Measurements from ENCODE around the gene SACM1L. TPM values are rescaled to one million over a fixed set of nuclear protein-coding genes. Genes with fewer than 3 reads are reported as not detected.

Gene SACM1L
- total and polyA plus RNA-seq, 2 of the 13 experiments (the other 11 are each of a cell fraction or from before 2014, with no cell fraction given): 15.1 to 27.8 TPM

DNA sequence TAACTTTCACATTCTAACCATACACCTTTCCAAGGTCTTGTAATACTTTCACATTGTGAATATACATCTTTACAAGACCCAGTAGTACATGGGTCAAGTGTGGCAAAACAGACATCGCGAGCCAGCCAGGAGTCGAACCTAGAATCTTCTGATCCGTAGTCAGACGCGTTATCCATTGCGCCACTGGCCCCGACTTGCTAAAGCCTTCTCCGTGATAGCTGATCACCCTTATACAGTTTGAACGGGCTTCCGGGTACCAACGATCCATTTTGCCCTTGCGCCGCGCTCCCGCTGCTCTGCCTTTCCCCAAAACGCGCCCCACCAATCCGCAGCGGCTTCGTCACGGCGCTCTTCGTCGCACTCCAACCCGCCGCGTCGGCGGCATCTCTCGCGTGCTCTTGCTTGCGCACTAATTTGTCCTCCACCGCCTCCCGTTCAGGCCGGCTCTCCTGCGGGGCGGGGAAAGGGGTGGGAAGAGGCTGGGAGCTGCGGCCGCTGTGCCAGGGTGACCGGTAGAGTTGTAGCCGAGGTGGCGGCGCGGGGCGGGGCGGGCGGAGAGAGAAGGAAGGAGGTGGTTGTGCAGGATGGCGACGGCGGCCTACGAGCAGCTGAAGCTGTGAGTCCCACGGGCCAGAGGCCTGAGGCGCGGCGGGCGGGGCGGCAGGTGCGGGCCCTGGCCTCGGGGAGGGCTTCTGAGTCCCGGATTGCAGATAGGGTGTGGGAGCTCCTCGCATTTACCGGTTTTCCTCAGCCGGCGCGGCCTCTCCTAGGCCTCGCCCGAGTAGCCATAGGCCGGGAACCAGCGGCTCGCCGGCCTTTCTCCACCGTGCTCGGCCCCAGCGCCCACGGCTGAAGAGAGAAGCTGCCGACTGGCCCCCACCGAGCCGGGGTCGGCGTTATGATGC lies at the start of gene SACM1L (continued):
- TF ChIP-seq, protein P1, sequence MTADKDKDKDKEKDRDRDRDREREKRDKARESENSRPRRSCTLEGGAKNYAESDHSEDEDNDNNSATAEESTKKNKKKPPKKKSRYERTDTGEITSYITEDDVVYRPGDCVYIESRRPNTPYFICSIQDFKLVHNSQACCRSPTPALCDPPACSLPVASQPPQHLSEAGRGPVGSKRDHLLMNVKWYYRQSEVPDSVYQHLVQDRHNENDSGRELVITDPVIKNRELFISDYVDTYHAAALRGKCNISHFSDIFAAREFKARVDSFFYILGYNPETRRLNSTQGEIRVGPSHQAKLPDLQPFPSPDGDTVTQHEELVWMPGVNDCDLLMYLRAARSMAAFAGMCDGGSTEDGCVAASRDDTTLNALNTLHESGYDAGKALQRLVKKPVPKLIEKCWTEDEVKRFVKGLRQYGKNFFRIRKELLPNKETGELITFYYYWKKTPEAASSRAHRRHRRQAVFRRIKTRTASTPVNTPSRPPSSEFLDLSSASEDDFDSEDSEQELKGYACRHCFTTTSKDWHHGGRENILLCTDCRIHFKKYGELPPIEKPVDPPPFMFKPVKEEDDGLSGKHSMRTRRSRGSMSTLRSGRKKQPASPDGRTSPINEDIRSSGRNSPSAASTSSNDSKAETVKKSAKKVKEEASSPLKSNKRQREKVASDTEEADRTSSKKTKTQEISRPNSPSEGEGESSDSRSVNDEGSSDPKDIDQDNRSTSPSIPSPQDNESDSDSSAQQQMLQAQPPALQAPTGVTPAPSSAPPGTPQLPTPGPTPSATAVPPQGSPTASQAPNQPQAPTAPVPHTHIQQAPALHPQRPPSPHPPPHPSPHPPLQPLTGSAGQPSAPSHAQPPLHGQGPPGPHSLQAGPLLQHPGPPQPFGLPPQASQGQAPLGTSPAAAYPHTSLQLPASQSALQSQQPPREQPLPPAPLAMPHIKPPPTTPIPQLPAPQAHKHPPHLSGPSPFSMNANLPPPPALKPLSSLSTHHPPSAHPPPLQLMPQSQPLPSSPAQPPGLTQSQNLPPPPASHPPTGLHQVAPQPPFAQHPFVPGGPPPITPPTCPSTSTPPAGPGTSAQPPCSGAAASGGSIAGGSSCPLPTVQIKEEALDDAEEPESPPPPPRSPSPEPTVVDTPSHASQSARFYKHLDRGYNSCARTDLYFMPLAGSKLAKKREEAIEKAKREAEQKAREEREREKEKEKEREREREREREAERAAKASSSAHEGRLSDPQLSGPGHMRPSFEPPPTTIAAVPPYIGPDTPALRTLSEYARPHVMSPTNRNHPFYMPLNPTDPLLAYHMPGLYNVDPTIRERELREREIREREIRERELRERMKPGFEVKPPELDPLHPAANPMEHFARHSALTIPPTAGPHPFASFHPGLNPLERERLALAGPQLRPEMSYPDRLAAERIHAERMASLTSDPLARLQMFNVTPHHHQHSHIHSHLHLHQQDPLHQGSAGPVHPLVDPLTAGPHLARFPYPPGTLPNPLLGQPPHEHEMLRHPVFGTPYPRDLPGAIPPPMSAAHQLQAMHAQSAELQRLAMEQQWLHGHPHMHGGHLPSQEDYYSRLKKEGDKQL (CRISPR knock-in tag; IDR thresholded peaks at IDR 0.05; ENCODE audit: low read depth): no peak
- TF ChIP-seq ZNF713 (CRISPR knock-in tag; IDR thresholded peaks at IDR 0.05): 0 out of 2 replicates have a peak, but pooled peaks have one; percentile 40
- peak; percentile 61; the same call in 1 of the 2 replicates for TF ChIP-seq KLF15 (CRISPR knock-in tag; IDR thresholded peaks at IDR 0.05; ENCODE audit: borderline replicate concordance)
- TF ChIP-seq ZNF749 (CRISPR knock-in tag; IDR thresholded peaks at IDR 0.05; ENCODE audit: borderline replicate concordance): peak; percentile 72; the same call in 1 of the 2 replicates
- TF ChIP-seq SP2 (CRISPR knock-in tag; IDR thresholded peaks at IDR 0.05): peak; percentile 69
- TF ChIP-seq PITX1 (CRISPR knock-in tag; IDR thresholded peaks at IDR 0.05): peak; percentile 59; the same call in 1 of the 2 replicates
- TF ChIP-seq JARID2 (CRISPR knock-in tag; IDR thresholded peaks at IDR 0.05; ENCODE audit: insufficient replicate concordance): no peak
- TF ChIP-seq FOXJ3 (CRISPR knock-in tag; IDR thresholded peaks at IDR 0.05; ENCODE audit: borderline replicate concordance): peak; percentile 67; the same call in 1 of the 2 replicates
- TF ChIP-seq ZNF570 (CRISPR knock-in tag; IDR thresholded peaks at IDR 0.05; ENCODE audit: borderline replicate concordance): 0 out of 2 replicates have a peak, but pooled peaks have one; percentile 15
- TF ChIP-seq, protein P2, sequence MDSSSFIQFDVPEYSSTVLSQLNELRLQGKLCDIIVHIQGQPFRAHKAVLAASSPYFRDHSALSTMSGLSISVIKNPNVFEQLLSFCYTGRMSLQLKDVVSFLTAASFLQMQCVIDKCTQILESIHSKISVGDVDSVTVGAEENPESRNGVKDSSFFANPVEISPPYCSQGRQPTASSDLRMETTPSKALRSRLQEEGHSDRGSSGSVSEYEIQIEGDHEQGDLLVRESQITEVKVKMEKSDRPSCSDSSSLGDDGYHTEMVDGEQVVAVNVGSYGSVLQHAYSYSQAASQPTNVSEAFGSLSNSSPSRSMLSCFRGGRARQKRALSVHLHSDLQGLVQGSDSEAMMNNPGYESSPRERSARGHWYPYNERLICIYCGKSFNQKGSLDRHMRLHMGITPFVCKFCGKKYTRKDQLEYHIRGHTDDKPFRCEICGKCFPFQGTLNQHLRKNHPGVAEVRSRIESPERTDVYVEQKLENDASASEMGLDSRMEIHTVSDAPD (CRISPR knock-in tag; IDR thresholded peaks at IDR 0.05): no peak
- TF ChIP-seq ZNF773 (CRISPR knock-in tag; IDR thresholded peaks at IDR 0.05; ENCODE audit: borderline replicate concordance): no peak; the same call in 1 of the 2 replicates
- TF ChIP-seq CEBPZ (IDR thresholded peaks at IDR 0.05; ENCODE audit: low read length): no peak
- TF ChIP-seq CSRNP2 (CRISPR knock-in tag; conservative IDR thresholded peaks at IDR 0.05; ENCODE audit: low read depth): no peak
- peak; percentile 86 for TF ChIP-seq SP5 (CRISPR knock-in tag; IDR thresholded peaks at IDR 0.05; ENCODE audit: borderline replicate concordance, low read depth)
